ENCODE results near the gene TSPAN31.
A peak's percentile ranks its signal among the peaks of the same experiment; 100 is the strongest.

The TSPAN31 gene

DNA sequence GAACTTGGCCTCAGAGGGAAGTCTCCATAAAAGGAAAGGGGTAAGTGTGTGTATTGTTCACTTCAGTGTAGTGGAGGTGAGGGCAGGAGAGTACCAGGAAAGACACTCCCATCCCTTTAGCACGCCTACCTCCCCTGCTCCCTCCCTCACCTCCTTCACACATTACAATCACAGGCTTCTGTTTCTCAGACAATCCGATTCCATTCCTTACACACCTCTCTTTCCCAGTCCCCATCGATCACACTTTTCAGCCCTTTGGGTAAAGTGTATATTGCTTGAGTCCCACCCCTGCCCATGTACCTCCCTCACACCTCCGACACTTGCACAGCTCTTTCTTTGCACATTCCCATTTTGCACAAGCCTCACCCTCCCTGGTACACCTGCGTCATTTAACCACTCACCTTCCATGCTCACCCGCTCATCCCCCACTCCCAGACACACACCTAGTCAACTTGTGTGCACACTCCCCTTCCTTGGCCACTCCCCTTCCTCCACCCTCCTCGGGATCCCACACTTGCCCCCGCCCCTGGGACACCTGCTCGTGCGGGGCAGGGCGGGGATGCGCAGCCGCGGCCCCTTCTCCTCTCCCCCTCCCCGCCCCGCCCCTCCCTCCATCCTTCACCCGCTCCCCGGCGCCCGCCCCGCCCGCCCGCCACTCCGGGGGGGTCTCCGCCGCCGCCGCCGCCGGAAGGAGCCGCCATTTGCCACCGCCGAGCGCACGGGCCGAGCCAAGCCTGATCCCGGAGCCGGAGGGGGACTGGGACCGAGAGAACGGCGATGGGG lies 9.8 kb downstream of the TSPAN31 start, which contains the start of gene MARCHF9:
Gene MARCHF9, plus strand, starts transcription at position 693 of the 783 bp plus-strand sequence. CDS start 426 bp downstream, outside the sequence.
- peak; percentile 86 for DNase-seq

DNA sequence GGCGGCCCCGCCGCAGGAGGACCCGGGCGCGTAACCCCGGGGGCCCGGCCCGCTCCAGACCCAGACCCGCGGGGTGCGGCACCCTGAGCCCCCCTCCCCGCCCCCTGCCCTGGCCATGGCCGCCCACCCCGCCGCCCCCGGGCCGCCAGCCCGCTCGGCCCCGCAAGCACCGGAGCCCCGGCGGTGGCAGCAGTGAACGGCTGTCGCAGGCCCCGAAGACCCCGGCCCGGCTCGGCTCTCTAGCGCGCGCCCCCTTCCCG lies 10.3 kb downstream of the TSPAN31 start:
- DNase-seq: no peak

DNA sequence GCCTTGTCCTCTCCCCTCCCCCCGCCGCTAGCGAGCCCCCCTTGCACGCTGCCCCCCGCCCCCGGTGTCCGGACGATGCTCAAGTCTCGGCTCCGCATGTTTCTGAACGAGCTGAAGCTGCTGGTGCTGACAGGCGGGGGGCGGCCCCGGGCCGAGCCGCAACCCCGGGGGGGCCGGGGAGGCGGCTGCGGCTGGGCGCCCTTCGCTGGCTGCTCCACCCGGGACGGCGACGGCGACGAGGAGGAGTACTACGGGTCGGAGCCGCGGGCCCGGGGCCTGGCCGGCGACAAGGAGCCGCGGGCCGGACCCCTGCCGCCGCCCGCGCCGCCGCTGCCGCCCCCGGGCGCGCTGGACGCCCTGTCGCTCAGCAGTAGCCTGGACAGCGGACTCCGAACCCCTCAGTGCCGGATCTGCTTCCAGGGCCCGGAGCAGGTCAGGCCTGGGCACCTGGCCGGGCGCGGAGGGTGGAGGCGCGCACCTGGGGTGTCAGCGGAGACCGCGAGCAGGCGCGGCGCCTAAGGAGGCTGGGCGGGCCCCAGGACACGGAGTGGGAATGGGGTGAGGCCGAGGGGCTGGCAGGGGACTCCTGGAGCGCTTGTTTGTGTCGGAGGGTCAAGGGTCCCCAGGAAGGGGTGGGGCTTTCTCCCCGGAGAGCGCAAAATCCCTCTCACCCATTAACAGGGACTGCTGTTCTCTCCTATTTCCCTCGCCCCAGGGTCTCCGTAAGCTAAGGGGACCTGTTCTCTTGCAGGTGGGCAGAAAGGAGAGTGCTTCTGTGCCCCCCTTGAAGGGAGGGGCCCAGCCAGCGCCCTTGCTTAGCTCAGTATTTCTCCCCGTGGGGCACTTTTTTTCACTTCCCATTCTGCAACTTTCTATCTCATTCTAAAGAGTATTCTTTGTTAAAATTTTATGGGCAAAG lies 10.9 kb downstream of the TSPAN31 start:
- no peak for DNase-seq

DNA sequence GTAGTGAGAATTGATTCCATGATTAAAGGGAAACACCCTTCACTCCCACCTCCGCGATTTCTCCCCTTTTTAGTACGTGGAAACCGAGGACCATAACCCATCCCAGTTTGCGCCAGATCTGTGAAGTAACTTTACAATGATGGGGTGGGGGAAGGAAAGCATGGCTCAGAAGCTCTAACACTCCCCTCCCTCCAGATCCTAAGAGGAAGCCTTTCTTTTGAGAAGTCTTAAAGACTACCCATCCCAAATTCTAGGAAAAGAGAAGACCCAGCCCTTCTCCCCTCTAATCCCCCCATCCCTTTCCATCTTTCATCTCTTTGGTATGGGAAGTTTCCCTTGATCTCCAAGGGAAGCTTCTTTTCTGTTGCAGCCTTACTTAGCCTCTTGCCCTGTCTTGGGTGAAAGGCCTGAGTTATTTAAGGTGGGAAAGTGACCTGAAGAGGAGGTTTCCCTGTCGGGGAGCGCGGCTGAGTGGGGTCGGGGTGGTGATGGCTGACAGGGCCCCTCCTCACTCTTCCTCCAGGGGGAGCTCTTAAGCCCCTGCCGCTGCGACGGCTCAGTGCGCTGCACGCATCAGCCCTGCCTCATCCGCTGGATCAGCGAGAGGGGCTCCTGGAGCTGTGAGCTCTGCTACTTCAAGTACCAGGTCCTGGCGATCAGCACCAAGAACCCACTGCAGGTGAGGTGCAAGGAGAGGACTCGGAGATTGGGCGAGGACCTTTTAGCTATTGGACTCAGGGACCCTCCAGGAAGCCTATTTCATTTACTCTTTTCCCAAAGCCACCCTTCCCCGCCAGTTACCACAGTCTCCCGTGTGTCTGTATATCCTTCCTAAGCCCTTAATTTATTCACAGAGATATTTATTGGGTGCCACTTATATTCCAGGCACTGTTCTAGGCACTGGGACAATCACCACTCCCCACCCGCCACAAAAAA lies 11.8 kb downstream of the TSPAN31 start:
- DNase-seq: peak; percentile 95

DNA sequence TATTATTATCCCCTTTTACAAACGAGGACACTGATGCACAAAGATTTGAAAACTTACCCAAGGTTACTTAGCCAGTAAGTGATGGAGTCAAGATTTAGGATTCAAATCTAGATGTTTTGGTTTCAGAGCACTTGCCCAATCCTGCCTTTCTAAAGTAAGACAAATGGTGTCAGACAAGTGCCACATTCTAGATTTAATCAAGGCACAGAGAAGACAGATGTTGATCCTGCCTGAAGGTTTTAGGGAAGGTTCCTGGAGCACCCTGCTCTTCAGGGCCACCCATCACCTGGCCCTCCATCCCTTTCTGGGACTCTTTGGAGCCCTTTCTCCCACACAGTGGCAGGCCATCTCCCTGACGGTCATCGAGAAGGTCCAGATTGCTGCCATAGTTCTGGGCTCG lies 12.9 kb downstream of the TSPAN31 start:
- DNase-seq: no peak

DNA sequence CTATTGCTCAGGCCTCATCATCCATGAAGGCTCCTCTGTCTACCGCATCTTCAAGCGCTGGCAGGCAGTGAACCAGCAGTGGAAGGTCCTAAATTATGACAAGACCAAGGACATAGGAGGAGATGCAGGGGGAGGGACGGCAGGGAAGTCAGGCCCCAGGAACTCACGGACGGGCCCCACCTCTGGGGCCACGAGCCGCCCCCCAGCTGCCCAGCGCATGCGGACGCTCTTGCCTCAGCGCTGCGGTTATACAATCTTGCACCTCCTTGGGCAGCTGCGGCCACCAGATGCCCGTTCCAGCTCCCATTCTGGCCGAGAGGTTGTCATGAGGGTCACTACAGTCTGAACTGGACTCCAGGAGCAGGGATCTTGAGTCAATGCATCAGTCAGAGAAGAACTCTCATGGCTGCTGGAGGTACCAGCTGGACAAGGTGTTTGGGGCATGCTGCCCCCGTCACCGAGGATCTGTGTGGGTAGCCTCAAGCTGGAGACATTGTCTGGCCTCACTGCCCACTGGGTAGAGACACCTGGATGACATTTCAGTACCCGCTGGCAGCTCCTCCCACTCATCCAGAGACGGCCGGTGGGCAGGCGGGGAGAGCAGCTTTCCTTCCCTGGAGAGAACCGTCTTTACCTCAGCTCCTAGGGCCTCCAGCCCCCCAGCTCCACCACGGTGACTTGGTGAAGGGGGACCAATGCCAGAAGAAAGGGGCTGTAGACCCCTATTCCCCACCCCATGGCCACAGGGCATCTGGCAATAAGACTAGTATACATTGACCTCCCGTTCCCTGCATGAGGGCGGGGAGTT lies 13.9 kb downstream of the TSPAN31 start:
- no peak for DNase-seq

DNA sequence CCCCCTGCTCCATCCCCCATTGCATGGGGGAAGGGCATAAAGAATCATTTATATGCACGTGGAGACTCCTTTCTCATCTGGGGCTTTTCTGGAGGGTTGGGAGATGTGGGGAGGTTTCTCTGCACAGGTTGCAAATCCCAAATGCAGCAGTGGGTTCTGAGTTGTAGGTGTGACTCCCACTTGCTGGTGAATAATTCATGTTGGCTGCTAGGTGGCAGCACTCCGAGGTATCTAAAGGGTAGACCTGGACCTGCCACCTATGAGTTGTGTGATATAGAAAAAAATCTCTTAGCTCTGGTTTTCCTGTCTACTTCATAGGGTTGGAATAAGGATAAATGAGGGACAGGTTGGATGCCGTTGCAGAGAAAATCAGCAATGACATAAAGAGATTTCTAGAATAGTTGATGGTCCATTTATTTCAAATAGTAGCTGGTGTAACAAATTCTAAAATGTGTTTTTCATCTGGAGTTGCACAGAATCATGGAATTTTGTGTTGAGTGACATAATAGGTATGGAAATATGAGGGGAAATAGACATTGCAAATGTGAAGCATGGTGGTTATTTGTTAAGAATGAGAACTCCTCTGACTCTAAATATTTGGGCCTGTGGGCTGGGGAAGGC lies 14.6 kb downstream of the TSPAN31 start:
- no peak for DNase-seq

DNA sequence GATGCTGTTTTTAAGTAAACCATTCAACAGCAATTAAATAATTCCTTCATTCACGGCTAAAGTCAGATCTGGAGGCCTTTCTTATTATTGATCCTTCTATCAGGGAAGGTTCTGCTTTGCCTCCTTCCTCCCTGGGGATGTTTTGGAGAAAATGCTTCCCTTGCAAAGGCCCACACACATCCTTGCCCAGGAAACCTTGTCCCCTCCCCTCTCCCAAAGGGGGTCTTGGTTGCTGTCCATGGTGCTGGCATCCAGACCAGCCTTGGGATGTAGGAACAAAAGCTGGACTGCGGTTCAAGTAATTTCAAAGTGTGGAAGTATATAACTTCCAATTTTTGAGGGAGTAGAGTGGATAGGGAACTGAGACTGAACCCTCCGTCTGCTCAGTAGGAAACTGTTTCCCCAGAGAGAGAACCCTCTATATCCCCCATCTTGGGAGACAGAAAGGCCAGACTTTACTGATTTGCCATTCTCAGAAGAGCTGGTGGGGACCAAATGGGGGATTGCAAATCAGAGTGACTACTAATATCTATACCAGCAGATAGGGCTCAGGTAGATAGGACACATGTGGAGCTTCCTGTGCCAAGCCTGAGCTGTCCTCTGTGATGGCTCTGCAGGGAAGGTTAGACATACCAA lies 15.6 kb downstream of the TSPAN31 start:
- DNase-seq: no peak

DNA sequence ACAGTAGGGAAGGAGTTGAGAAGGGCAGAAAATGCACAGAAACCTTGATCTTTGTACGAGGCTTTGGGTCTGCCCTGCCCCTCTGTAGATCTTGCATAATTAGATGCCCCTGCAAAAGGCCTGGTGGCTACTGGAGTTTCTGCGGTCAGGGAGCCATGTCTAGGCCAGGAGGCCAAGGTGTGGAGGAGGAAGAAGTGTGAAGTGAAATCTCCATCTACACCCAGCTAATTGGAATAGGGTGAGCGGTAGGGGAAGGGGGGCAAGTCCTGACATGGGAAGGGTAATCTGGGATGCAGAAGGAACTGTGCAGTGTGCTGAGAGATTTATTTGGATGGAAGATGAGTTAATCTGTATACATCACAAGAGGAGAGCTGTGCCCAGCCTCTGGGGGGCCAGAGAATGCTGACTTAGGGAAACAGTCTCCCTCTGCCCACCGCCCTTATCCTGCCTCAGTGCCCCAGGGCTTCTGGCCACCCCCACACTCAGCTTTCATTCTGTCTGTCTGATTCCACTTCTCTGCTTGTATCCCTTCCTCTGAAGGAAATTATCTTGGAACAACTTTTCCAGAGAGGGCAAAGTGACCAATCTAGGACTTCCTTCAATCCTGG lies 16.7 kb downstream of the TSPAN31 start:
- DNase-seq: no peak

DNA sequence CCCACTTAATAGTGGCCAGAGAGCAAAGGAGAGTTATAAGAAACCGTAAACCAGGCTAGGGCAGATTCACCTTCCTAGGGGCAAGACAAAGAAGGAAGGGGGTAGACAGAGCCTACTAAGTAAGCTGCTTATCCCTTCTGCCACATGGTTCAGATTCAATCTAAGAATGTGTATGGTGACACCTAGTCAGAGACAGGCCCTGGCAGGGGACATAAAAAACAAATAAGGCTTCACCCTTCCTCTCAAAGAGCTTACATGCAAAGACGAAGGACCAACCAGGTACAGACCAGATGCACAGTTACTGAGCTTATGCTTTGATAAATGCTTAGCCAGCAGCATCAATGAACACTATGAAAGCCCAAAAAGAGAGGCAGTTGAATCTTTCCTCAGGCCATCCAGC lies 17.6 kb downstream of the TSPAN31 start:
- no peak for DNase-seq

DNA sequence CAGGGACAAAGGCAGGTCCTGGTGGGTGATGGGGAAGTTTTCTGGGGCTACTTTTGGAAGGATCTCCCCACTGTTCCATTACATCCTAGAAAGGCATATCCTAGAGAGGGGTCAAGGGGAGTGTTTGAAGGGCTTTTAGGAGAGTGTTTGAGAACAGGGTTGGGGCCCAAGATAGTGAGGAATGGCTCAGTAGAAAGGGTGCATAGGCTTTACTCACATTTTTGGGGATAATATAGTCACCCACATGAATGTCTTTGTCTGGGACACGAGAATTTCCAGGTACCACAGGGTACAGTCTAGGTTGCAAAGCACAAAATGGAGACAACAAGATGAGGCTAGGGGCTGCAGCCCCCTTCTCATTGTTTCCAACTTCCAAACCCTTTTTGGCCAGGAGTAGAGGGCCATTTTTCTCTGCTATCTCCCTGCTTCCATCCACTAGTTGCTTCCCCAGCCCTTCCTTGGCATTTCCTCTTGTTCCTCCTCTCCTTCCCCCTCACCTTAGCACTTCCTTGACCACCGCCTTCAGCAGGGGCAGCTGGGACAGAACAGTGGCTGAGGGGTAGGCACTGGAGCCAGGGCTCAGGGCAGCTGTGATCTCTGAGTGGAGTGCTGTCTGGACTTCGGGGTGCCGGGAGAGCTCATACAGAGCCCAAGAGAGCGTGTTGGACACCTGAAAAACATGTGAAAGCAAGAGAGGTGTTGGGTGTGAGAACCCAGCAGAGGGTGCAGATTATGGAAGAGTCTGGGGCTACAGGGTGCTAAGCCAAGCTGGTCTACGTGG lies 19.2 kb downstream of the TSPAN31 start:
- no peak for DNase-seq

DNA sequence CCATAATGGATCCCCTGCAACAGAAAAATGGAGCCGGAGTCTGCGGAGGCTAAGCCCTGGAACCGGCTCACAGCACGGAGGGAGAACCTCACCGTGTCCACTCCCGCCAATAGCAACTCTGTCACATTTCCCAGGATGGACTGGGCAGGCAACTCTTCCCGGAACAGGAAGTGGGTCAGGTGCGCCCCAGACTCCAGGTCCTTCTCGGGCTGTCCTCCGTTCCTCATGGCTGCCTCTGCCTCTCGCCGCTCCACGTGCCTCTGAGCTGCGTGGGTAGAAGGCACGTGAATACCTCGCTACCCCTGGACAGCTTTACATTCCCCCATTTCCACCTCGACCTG lies 19.8 kb downstream of the TSPAN31 start:
- DNase-seq: no peak

DNA sequence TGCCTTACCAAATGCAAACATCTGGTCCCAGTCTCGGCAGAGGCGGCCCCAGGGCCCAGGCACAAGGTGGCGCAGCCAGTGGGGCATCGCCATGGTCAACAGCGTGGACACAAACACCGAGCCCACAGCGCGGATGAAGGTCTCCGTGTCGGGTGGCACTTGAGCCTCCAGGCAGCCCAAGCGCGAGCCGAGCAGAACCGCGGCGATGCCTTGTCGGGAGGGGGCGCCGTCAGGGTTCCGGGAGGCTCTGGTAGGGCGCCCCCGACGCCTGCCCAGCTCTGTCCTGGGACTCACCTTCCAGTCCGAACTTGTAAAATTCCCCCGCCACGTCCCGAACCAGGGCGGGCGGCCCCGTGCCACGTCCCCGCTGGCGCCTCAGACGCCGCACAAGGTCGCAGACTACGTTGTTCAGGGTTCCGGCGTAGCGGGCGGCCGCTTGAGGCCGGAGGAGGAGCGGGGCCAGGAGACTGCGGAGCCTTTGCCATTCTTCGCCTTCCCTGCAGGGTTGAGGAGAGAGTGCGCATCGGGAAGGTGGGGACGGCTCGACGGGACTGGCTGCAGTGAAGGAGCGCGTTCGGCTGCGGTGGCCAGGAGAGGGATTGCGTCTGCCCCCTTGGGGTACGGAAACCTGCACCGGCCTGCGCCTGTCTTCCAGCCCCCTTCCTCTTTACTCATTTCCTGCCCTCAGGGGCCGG lies 20.3 kb downstream of the TSPAN31 start:
- DNase-seq: no peak

DNA sequence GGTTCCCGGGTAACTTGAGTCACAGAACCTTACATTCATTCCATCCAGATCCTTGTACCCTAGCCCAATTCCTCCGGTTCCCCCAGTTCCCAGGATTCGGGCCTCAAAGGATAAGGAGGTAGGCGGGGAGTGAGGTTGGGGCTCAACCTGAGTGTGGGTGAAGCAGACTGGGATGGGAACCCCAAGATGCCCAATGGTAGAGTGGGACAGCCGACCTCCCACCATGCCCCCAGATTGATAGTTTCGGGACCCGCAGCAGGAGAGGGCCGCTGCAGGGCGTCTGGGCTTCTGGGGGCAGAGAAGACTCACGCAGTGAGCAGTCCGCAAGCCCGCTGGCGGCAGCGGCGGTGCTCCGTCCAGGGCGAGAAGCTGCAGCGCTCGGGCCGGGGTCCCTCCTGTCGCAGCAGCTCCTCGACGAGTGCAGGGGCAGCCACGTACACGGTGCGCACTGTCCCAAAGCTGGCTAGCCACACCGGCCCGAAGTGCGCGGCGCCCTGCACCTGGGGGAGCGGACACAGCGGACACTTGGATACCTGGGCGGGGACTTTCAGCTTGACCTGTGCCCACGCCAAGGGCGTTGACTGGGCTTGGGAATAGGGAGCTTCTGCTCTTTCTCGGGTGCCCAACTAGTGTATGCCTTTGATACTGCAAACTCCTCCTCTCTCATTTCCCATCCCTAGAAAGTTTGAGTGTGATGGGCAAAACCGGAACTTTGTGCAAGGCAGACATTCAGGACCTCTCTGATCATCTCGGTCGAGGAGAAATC lies 21.0 kb downstream of the TSPAN31 start:
- DNase-seq: no peak

DNA sequence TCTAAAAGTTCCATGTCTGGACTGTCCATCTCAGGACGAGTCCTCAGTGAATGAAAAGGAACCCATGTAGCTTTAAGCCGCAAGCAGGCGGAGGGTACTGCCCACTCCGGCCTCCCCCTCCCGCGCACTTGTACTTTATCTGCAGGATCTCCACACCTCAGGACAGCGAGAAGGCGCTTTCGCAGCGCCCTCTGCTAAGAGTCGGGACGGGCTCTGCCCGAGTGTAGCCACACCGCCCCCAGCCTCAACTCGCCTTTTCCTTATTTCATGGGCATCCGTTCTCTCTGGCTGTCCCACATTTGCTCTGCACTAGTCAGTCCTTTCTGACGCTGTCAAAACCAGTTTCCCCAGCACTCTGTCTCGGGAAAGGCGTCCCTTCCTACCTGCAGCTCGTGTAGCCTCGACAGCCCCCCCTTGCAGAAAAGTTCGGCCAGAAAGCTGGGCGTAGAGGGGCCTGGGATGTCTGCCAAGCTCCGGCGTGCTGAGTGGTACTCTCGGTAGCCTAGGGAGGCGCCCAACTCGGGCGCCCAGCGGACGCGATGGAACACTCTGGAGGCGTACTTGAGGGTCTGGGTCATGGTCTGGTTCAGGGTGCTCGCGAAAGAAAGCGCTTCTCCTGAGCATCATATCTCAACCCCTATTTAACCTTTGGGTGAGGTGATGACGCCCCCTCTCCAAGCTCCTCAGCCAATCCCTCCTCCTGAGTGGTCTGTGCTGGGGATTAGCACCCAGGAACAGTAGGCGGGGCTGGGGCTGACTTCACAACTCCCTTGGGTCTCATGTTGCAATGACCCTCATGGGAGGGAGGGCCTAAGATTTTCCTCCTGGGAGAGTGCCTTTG lies 21.8 kb downstream of the TSPAN31 start, which contains the start of gene CYP27B1:
Gene CYP27B1, minus strand, starts transcription at position 615 of the 841 bp plus-strand sequence. Its CDS starts 37 bp downstream, at position 578.
- DNase-seq: no peak

DNA sequence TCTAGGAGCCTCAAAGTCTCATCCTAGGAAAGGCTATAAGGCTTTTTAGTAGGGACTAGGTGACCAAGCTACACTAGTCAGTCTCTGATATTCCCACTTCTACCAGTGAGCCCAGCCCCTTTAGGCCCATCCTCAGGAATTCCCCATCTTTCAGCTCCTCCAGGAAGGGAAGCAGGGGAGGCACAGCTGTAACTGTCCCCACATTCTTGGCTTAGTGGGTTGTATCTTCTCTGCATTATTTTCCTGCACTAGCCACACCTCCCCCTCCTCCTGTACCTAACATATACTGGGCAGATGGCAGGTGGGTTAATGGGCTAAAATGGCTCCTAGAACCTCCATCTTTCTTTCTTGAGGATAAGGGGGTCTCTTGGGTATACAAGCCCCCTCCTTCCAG lies 22.5 kb downstream of the TSPAN31 start:
- no peak for DNase-seq

DNA sequence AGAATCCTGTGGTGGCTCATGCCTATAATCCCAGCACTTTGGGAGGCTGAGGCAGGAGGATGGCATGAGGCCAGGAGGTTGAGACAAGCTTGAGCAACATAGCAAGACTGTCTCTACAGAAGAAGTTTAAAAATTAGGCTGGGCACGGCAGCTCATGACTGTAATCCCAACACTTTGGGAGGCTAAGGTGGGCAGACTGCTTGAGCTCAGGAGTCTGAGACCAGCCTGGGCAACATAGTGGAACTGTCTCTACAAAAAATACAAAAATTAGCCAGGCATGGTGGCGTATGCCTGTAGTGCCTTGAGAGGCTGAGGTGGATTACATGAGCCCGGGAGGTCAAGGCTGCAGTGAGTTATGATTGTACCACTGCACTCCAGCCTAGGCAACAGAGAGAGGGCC lies 23.0 kb downstream of the TSPAN31 start:
- DNase-seq: no peak

DNA sequence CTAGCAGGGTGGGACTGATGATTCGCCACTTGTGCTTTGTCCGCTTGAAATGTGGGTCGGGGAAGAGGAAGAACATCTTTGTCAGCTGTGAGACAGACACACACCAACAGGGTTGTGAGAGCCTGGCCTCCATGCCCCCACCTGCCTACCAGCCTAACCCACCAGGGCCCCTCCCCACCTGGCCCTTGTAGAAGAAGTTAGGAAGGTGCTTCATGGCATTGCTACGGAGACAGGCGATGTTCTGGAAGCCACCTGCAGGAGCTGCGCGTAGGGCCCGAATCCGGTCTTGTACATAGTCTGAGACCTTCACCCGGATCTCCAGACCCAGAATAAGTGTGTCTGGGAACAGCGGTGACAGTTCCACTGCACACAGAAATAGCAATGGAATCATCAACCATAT lies 24.8 kb downstream of the TSPAN31 start:
- DNase-seq: no peak
